GM10248 (cell line): ENCODE data around the gene ZNF883.

ENCODE experiments used
- CTCF ChIA-PET: fragments of 300-600 bp; sonication (Branson Sonifier 250); formaldehyde crosslinking; extraction: SDS; loops from one replicate; lab custom pipeline; 2021; ENCODE audit warnings: antibody characterized with exemption; lab: Yijun Ruan, JAX
- POLR2A ChIA-PET: fragments of 350-650 bp; sonication (Branson Sonifier 250); formaldehyde crosslinking; extraction: SDS; loops from one replicate; lab custom pipeline; 2020; ENCODE audit warnings: antibody characterized with exemption; lab: Yijun Ruan, JAX
- DNase-seq: peaks from one replicate; pipeline ENCODE4 v3.0.0; 2012; ENCODE audit errors: extremely low spot score
- TF ChIP-seq, protein P1 (sequence below): IDR thresholded peaks from 2 replicates; pipeline ENCODE4 v1.5.1; 2012; ENCODE audit warnings: mild to moderate bottlenecking, low read depth; ENCODE audit errors: extremely low read depth, missing control alignments, control extremely low read depth

The ZNF883 gene

GRCh38 chr9:112912636-112913035 lies 99.4 kb downstream of the ZNF883 start:
- TF ChIP-seq, protein P1, sequence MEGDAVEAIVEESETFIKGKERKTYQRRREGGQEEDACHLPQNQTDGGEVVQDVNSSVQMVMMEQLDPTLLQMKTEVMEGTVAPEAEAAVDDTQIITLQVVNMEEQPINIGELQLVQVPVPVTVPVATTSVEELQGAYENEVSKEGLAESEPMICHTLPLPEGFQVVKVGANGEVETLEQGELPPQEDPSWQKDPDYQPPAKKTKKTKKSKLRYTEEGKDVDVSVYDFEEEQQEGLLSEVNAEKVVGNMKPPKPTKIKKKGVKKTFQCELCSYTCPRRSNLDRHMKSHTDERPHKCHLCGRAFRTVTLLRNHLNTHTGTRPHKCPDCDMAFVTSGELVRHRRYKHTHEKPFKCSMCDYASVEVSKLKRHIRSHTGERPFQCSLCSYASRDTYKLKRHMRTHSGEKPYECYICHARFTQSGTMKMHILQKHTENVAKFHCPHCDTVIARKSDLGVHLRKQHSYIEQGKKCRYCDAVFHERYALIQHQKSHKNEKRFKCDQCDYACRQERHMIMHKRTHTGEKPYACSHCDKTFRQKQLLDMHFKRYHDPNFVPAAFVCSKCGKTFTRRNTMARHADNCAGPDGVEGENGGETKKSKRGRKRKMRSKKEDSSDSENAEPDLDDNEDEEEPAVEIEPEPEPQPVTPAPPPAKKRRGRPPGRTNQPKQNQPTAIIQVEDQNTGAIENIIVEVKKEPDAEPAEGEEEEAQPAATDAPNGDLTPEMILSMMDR = no peak
- ChIA-PET CTCF (interaction anchor here (3.2 kb wide), 1 partner anchor 10 kb away, joined by 20 read pairs; no protein-coding TSS in a partner anchor), POLR2A (no interaction called here)
- no peak for DNase-seq

- ChIA-PET POLR2A (no interaction called here), CTCF (interaction anchor here (3.2 kb wide), 1 partner anchor 9 kb away, joined by 20 read pairs; no protein-coding TSS in a partner anchor)
- no peak for DNase-seq
- TF ChIP-seq, protein P1 = no peak
These were observed 100.3 kb downstream of the ZNF883 start for GRCh38 chr9:112911736-112912135.
